ENCODE measurements around the gene TTC3. TPM values are rescaled to one million over a fixed set of nuclear protein-coding genes. Genes with fewer than 3 reads are reported as not detected.

Gene TTC3
- total and polyA plus RNA-seq, 2 of the 13 experiments (the other 11 are each of a cell fraction or from before 2014, with no cell fraction given) = 55.7 to 108 TPM

DNA sequence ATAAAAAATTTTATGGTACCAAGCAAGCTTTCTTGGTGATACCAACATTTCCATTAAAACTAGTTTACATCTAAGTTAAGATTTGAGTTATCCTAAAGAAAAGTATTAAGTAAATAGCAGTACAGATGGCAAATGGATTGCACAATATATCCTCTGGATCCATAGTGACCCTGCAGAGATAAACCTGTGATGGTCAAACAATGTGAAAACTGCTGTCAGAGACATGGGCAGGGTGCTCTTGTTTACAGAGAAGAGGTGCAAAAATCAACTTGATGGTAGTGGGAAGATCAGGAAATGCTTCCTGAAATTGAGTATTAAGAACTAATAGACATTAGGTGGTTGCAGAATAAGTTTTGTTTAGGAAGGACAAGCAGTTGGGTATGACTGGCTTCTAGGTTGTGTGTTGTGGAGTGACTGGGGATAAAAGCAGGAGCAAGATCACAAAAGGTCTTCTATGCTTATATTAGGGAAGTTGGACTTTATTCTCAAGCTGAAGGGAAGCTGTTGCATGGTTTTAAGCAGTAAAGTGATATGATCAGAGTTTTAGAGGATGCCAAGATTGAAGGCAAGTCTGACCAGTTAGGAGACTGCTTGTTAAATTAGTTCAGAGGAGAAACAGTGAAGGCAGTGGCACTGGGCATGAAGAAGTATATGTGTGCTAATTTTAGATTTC lies 9.9 kb downstream of the TTC3 start:
- H3K79me2 ChIP-seq (ENCODE audit: insufficient read depth, low read length) = peaks cover 95% of the 10 kb centered on the region
- in situ Hi-C loops (cut with HindIII; ENCODE audit: extremely low pct_ligation_motif_present, low pct_unique_long_range_greater_than_20kb) = no loop called here
- TF ChIP-seq ZNF24 (IDR thresholded peaks at IDR 0.05) (no peak), KDM1A (CRISPR knock-in tag; IDR thresholded peaks at IDR 0.05) (peak; percentile 35; the same call in 1 of the 2 replicates), PPARG (CRISPR knock-in tag; conservative IDR thresholded peaks at IDR 0.05) (peak; percentile 66; the same call in 1 of the 2 replicates), SIX1 (CRISPR knock-in tag; IDR thresholded peaks at IDR 0.05; ENCODE audit: borderline replicate concordance) (peak; percentile 39; the same call in 1 of the 2 replicates), ZNF30 (CRISPR knock-in tag; IDR thresholded peaks at IDR 0.05) (no peak), ZNF724P (CRISPR knock-in tag; IDR thresholded peaks at IDR 0.05; ENCODE audit: borderline replicate concordance) (no peak), MAF1 (CRISPR knock-in tag; IDR thresholded peaks at IDR 0.05; ENCODE audit: borderline replicate concordance) (no peak), BHLHE40 (IDR thresholded peaks at IDR 0.05; ENCODE audit: low read length) (no peak), GLI4 (CRISPR knock-in tag; IDR thresholded peaks at IDR 0.05; ENCODE audit: borderline replicate concordance) (no peak), HOXD1 (CRISPR knock-in tag; IDR thresholded peaks at IDR 0.05) (no peak), ZFAT (CRISPR knock-in tag; conservative IDR thresholded peaks at IDR 0.05) (no peak), NAIF1 (CRISPR knock-in tag; IDR thresholded peaks at IDR 0.05; ENCODE audit: borderline replicate concordance) (no peak), RFXAP (CRISPR knock-in tag; IDR thresholded peaks at IDR 0.05; ENCODE audit: borderline replicate concordance) (peak; percentile 62; the same call in 1 of the 2 replicates), SMAD3 (CRISPR knock-in tag; IDR thresholded peaks at IDR 0.05) (peak; percentile 72), ATF7-NPFF (CRISPR knock-in tag; IDR thresholded peaks at IDR 0.05; ENCODE audit: low read depth) (no peak), MTF2 (CRISPR knock-in tag; IDR thresholded peaks at IDR 0.05; ENCODE audit: borderline replicate concordance) (no peak), ZNF530 (CRISPR knock-in tag; IDR thresholded peaks at IDR 0.05; ENCODE audit: low read depth) (no peak), TCF7 (IDR thresholded peaks at IDR 0.05; ENCODE audit: low read depth) (peak; percentile 57; the same call in 1 of the 2 replicates), PRMT3 (CRISPR knock-in tag; IDR thresholded peaks at IDR 0.05; ENCODE audit: borderline replicate concordance, low read depth) (no peak), ZNF264 (CRISPR knock-in tag; IDR thresholded peaks at IDR 0.05) (peak; percentile 75; the same call in 1 of the 2 replicates), NFATC3 (CRISPR knock-in tag; IDR thresholded peaks at IDR 0.05) (no peak), PAWR (CRISPR knock-in tag; IDR thresholded peaks at IDR 0.05; ENCODE audit: borderline replicate concordance) (no peak)
- TF ChIP-seq, protein P1, sequence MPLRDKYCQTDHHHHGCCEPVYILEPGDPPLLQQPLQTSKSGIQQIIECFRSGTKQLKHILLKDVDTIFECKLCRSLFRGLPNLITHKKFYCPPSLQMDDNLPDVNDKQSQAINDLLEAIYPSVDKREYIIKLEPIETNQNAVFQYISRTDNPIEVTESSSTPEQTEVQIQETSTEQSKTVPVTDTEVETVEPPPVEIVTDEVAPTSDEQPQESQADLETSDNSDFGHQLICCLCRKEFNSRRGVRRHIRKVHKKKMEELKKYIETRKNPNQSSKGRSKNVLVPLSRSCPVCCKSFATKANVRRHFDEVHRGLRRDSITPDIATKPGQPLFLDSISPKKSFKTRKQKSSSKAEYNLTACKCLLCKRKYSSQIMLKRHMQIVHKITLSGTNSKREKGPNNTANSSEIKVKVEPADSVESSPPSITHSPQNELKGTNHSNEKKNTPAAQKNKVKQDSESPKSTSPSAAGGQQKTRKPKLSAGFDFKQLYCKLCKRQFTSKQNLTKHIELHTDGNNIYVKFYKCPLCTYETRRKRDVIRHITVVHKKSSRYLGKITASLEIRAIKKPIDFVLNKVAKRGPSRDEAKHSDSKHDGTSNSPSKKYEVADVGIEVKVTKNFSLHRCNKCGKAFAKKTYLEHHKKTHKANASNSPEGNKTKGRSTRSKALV (CRISPR knock-in tag; IDR thresholded peaks at IDR 0.05) = 0 out of 2 replicates have a peak, but pooled peaks have one; percentile 72
- TF ChIP-seq, protein P2, sequence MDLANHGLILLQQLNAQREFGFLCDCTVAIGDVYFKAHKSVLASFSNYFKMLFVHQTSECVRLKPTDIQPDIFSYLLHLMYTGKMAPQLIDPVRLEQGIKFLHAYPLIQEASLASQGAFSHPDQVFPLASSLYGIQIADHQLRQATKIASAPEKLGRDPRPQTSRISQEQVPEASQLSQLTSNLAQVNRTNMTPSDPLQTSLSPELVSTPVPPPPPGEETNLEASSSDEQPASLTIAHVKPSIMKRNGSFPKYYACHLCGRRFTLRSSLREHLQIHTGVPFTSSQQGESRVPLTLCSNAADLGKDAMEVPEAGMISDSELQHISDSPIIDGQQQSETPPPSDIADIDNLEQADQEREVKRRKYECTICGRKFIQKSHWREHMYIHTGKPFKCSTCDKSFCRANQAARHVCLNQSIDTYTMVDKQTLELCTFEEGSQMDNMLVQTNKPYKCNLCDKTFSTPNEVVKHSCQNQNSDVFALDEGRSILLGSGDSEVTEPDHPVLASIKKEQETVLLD (CRISPR knock-in tag; IDR thresholded peaks at IDR 0.05; ENCODE audit: low read depth) = no peak

More for the DNA sequence above, 9.9 kb downstream of the TTC3 start:
- Histone ChIP-seq H4K20me1 (ENCODE audit: insufficient read depth, low read length) (peaks cover 62% of the 10 kb centered on the region), H3K27ac (ENCODE audit: extremely low read length, insufficient read depth, low read length) (peak overlapping the region; percentile 58), H3K4me3 (replicated peaks in 1 of 3; ENCODE audit: insufficient read depth in 1 of 3, low read depth in 2 of 3, low read length in 3 of 3) (peak overlapping the region in 2 of 3 experiments; percentile 4 to 13; a peak in 2 of 6 replicates), H2AFZ (ENCODE audit: low read length) (no peak overlapping the region), H3K4me1 (ENCODE audit: insufficient read depth, low read length) (peaks cover 60% of the 10 kb centered on the region), H3K27me3 (ENCODE audit: control insufficient read depth in 1 of 2, insufficient read depth in 2 of 2, low read length in 2 of 2) (no peaks in the 10 kb centered on the region), H3K36me3 (replicated peaks in 1 of 2; ENCODE audit: control insufficient read depth in 1 of 2, insufficient read depth in 2 of 2, low read length in 2 of 2) (peaks cover 0 to 7% of the 10 kb centered on the region in 2 experiments; a peak in 2 of 5 replicates), H3K9me3 (ENCODE audit: low read length) (no peaks in the 10 kb centered on the region), H3K4me2 (ENCODE audit: low read depth, low read length) (peak overlapping the region; percentile 54), H3K9ac (ENCODE audit: insufficient read depth, low read depth, low read length) (no peak overlapping the region)
- ATAC-seq = peak; percentile 97
- peak; percentile 89 for DNase-seq (ENCODE audit: low spot score)
- POLR2A ChIA-PET = interaction anchor here (1.2 kb wide), 1 partner anchor 10 kb away, joined by 3 read pairs; the partner anchor contains the start of genes PIGP and TTC3
- intact Hi-C loops (cut with micrococcal nuclease; ENCODE audit: unreplicated experiment) = loop anchor here (2.0 to 5.0 kb wide), 2 partner anchors 34 to 74 kb away; no protein-coding TSS in a partner anchor
- CTCF ChIA-PET (ENCODE audit: low intra/inter-chr PET ratio, low total read pairs) = no interaction called here
- FAIRE-seq = peak; percentile 78
- BruUV-seq (replicated peaks) = TSS peak; percentile 4

Data from HepG2 (cell line).